Measurements from ENCODE around the gene HOXA7.

DNA sequence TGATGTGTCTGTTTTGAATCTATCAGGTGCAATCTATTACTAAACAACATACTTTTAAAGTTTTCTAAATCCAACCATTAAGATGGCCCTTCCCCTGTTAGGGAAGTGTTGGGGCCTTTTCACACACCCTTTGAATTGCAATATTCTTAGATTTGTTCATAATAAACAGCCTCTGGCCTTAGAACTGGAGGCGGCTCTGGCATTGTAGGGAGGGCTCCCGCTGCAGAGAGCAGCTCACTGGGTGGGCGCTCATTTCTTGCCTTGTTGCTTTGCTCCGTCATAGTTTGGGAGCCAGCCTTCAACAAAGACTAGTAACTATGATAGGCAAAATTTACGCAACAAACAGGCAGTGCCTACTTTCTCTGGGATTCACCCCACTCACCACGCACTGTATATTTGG is 21.9 kb upstream of the HOXA7 start:
- TF ChIP-seq, protein P1, sequence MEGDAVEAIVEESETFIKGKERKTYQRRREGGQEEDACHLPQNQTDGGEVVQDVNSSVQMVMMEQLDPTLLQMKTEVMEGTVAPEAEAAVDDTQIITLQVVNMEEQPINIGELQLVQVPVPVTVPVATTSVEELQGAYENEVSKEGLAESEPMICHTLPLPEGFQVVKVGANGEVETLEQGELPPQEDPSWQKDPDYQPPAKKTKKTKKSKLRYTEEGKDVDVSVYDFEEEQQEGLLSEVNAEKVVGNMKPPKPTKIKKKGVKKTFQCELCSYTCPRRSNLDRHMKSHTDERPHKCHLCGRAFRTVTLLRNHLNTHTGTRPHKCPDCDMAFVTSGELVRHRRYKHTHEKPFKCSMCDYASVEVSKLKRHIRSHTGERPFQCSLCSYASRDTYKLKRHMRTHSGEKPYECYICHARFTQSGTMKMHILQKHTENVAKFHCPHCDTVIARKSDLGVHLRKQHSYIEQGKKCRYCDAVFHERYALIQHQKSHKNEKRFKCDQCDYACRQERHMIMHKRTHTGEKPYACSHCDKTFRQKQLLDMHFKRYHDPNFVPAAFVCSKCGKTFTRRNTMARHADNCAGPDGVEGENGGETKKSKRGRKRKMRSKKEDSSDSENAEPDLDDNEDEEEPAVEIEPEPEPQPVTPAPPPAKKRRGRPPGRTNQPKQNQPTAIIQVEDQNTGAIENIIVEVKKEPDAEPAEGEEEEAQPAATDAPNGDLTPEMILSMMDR (IDR thresholded peaks at IDR 0.05; ENCODE audit: poor library complexity) = no peak
- no peak for TF ChIP-seq EZH2 (IDR thresholded peaks at IDR 0.05; ENCODE audit: borderline replicate concordance)
- no peak for TF ChIP-seq EZH2phosphoT487 (IDR thresholded peaks at IDR 0.05; ENCODE audit: low read depth, severe bottlenecking, unreplicated experiment)
